Measurements from ENCODE around the gene SPAG4. TPM values are rescaled to one million over a fixed set of nuclear protein-coding genes. Genes with fewer than 3 reads are reported as not detected.

The SPAG4 gene
- polyA plus RNA-seq, 1 donor (not counting 4 experiments of a cell fraction or from before 2014, with no cell fraction given): 0.93 TPM

GRCh38 chr20:35648836-35649235, 33.2 kb downstream of the SPAG4 start:
- H3K4me3 ChIP-seq (ENCODE audit: control insufficient read depth in 2 of 3, extremely low read depth in 1 of 3, insufficient read depth in 2 of 3, low read depth in 1 of 3, low read length in 3 of 3): no peak overlapping the region
- no peak overlapping the region for H3K4me2 ChIP-seq (ENCODE audit: control insufficient read depth, extremely low read depth, insufficient read depth, low read depth, low read length)
- H3K79me2 ChIP-seq (ENCODE audit: control insufficient read depth, insufficient read depth, low read length): peaks cover 93% of the 10 kb centered on the region
- dilution Hi-C loops (cut with MboI; ENCODE audit: extremely low pct_ligation_motif_present, low sequenced_read_pairs): no loop called here
- H3K27me3 ChIP-seq (ENCODE audit: control insufficient read depth, extremely low read depth, insufficient read depth, low read length): no peaks in the 10 kb centered on the region
- no peak overlapping the region for H2AFZ ChIP-seq (ENCODE audit: control insufficient read depth, low read length)
- FAIRE-seq (no peak), DNase-seq (ENCODE audit: low read depth, low spot score) (no peak)
- peaks cover 7 to 26% of the 10 kb centered on the region in 2 experiments for H3K36me3 ChIP-seq (ENCODE audit: control insufficient read depth in 2 of 2, extremely low read depth in 1 of 2, insufficient read depth in 2 of 2, low read length in 2 of 2)
- H3K9me3 ChIP-seq (ENCODE audit: control insufficient read depth, low read depth, low read length): no peaks in the 10 kb centered on the region
- H3K27ac ChIP-seq (ENCODE audit: control insufficient read depth, insufficient read depth, low read length): no peak overlapping the region
- peaks cover 27% of the 10 kb centered on the region for H4K20me1 ChIP-seq (ENCODE audit: control insufficient read depth, extremely low read depth, insufficient read depth, low read length)
- H3K4me1 ChIP-seq (ENCODE audit: control insufficient read depth, extremely low read depth, insufficient read depth, low read length): peaks cover 9% of the 10 kb centered on the region
- H3K9me1 ChIP-seq (ENCODE audit: control insufficient read depth, extremely low read depth, insufficient read depth, low read length): peaks cover 5% of the 10 kb centered on the region
- H3K9ac ChIP-seq (ENCODE audit: control insufficient read depth, extremely low read depth, insufficient read depth, low read length): no peak overlapping the region
- TF ChIP-seq CTCF (optimal IDR thresholded peaks at IDR 0.05 in 1 of 3, IDR thresholded peaks at IDR 0.05 in 1 of 3, conservative IDR thresholded peaks at IDR 0.05 in 1 of 3; ENCODE audit: extremely low read depth in 1 of 3, insufficient read depth in 2 of 3, low read length in 3 of 3) (no peak), EZH2 (IDR thresholded peaks at IDR 0.05; ENCODE audit: low read length) (no peak)

DNA sequence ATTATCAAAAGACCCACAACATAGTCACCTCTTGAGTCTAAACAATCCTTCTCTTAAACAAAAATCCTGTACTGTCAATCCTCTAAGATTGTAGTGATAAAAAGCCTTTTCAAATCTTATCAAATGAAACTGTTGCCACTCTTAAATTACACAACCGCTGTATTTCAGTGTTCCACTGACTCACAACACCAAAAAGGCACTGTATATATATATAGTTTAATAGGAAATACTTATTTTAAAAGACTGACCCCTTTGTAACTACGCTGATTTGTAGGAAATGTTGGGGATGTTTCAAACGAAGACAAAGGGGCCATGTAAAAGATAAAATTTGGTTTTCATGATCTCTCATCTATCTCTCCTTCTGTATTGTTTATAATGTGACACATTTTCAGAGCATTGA, 35.0 kb downstream of the SPAG4 start:
- Histone ChIP-seq H3K4me1 (ENCODE audit: control insufficient read depth, extremely low read depth, insufficient read depth, low read length) (peaks cover 2% of the 10 kb centered on the region), H3K9me1 (ENCODE audit: control insufficient read depth, extremely low read depth, insufficient read depth, low read length) (no peaks in the 10 kb centered on the region), H3K9me3 (ENCODE audit: control insufficient read depth, low read depth, low read length) (no peaks in the 10 kb centered on the region), H3K9ac (ENCODE audit: control insufficient read depth, extremely low read depth, insufficient read depth, low read length) (no peak overlapping the region), H3K79me2 (ENCODE audit: control insufficient read depth, insufficient read depth, low read length) (peaks cover 94% of the 10 kb centered on the region), H2AFZ (ENCODE audit: control insufficient read depth, low read length) (no peak overlapping the region), H3K27ac (ENCODE audit: control insufficient read depth, insufficient read depth, low read length) (no peak overlapping the region), H3K4me3 (ENCODE audit: control insufficient read depth in 2 of 3, extremely low read depth in 1 of 3, insufficient read depth in 2 of 3, low read depth in 1 of 3, low read length in 3 of 3) (no peak overlapping the region), H3K36me3 (ENCODE audit: control insufficient read depth in 2 of 2, extremely low read depth in 1 of 2, insufficient read depth in 2 of 2, low read length in 2 of 2) (peaks cover 15 to 38% of the 10 kb centered on the region in 2 experiments), H4K20me1 (ENCODE audit: control insufficient read depth, extremely low read depth, insufficient read depth, low read length) (peaks cover 35% of the 10 kb centered on the region), H3K27me3 (ENCODE audit: control insufficient read depth, extremely low read depth, insufficient read depth, low read length) (no peaks in the 10 kb centered on the region), H3K4me2 (ENCODE audit: control insufficient read depth, extremely low read depth, insufficient read depth, low read depth, low read length) (no peak overlapping the region)
- dilution Hi-C loops (cut with MboI; ENCODE audit: extremely low pct_ligation_motif_present, low sequenced_read_pairs): no loop called here
- no peak for FAIRE-seq
- DNase-seq (ENCODE audit: low read depth, low spot score): no peak
- TF ChIP-seq CTCF (optimal IDR thresholded peaks at IDR 0.05 in 1 of 3, IDR thresholded peaks at IDR 0.05 in 1 of 3, conservative IDR thresholded peaks at IDR 0.05 in 1 of 3; ENCODE audit: extremely low read depth in 1 of 3, insufficient read depth in 2 of 3, low read length in 3 of 3): no peak
- no peak for TF ChIP-seq EZH2 (IDR thresholded peaks at IDR 0.05; ENCODE audit: low read length)
